Measurements from ENCODE around the gene IRAK4. TPM values are rescaled to one million over a fixed set of nuclear protein-coding genes. Genes with fewer than 3 reads are reported as not detected.

The IRAK4 gene
- total and polyA plus RNA-seq, 2 experiments from 2014 or later: 3.9 to 12.9 TPM

- TF ChIP-seq ZNF462 (CRISPR knock-in tag; IDR thresholded peaks at IDR 0.05): no peak
- TF ChIP-seq NANOG (IDR thresholded peaks at IDR 0.05; ENCODE audit: borderline replicate concordance): no peak
- TF ChIP-seq ZNF114 (CRISPR knock-in tag; IDR thresholded peaks at IDR 0.05): no peak
- no peak for TF ChIP-seq EZH2phosphoT487 (IDR thresholded peaks at IDR 0.05; ENCODE audit: unreplicated experiment)
- no peak for TF ChIP-seq STAT1 (IDR thresholded peaks at IDR 0.05; ENCODE audit: unreplicated experiment)
- no peak for TF ChIP-seq ZNF331 (CRISPR knock-in tag; IDR thresholded peaks at IDR 0.05; ENCODE audit: low read depth)
- TF ChIP-seq ETS1 (IDR thresholded peaks at IDR 0.05): no peak
- TF ChIP-seq EZH2 (IDR thresholded peaks at IDR 0.05; ENCODE audit: low read depth, unreplicated experiment): no peak
- no peak for TF ChIP-seq POLR2AphosphoS5 (IDR thresholded peaks at IDR 0.05; ENCODE audit: low read depth)
- TF ChIP-seq REST (IDR thresholded peaks at IDR 0.05; ENCODE audit: unreplicated experiment): no peak
These were observed 28.5 kb upstream of the IRAK4 start (continued) for GRCh38 chr12:43730283-43730682.

Data from GM23338 (cell line).